Muscle of leg (tissue), 16 donors: Measurements from ENCODE around the gene HOXB4. TPM values are rescaled to one million over a fixed set of nuclear protein-coding genes. Genes with fewer than 3 reads are reported as not detected.

ENCODE experiments used
- DNase-seq: peaks from one replicate; pipeline ENCODE4 v3.0.0; 2013
- H3K27ac ChIP-seq: one replicate; pipeline ENCODE4 v1.5.1; 2013; ENCODE audit warnings: mild to moderate bottlenecking, low read length, control low read depth
- H3K27me3 ChIP-seq: one replicate; pipeline ENCODE4 v1.6.1; 2013; ENCODE audit warnings: low read length; ENCODE audit not compliant: control insufficient read depth, insufficient read depth
- H3K36me3 ChIP-seq: one replicate; pipeline ENCODE4 v1.6.1; 2013; ENCODE audit warnings: low read length; ENCODE audit not compliant: control insufficient read depth, insufficient read depth
- H3K4me1 ChIP-seq: one replicate; pipeline ENCODE4 v1.6.1; 2013; ENCODE audit warnings: low read length; ENCODE audit not compliant: control insufficient read depth, insufficient read depth
- H3K4me3 ChIP-seq: one replicate; pipeline ENCODE4 v1.5.1; 2013; ENCODE audit warnings: low read length, control low read depth
- H3K9me3 ChIP-seq: replicated peaks from 2 replicates; pipeline ENCODE4 v1.6.1; 2013; ENCODE audit warnings: low read depth, low read length; ENCODE audit not compliant: control insufficient read depth
- WGBS: methylation state at CpG from one replicate; pipeline ENCODE4 v1.1.5; 2013; ENCODE audit warnings: missing lambda C conversion rate; ENCODE audit not compliant: insufficient coverage; 5-methylcytosine and 5-hydroxymethylcytosine counted together
- long read RNA-seq, 11 donors: transcript quantifications; one replicate each; lab custom pipeline, GENCODE V29; 2026
- polyA plus RNA-seq, 8 donors: library from polyadenylated mRNA; unstranded; fragments of 120-200 nt; gene quantifications; one replicate each; pipeline versions ENCODE4 v1.2.1 to v1.2.3, GENCODE V29; 2013; ENCODE audit warnings: inconsistent platforms in 1 of 8, low replicate concordance in 1 of 8; ENCODE audit not compliant: insufficient read length in 8 of 8, insufficient read depth in 1 of 8
- total RNA-seq: library from RNA; stranded (reverse); fragments of 120-200 nt; gene quantifications from one replicate; pipeline ENCODE4 v1.2.4, GENCODE V29; 2013

HOXB4 gene
- total RNA-seq (1.3 TPM), polyA plus RNA-seq (1 to 10 TPM in 6 of 8 donors, under 1 TPM in 2; 0.53 to 1.7 (median 1.2) TPM)
- long read RNA-seq, donor 1, partial matches to known transcripts = 0 of 1 reads
- long read RNA-seq, donor 1, other reads (novel, unspliced or antisense) = 0 of 1 reads
- long read RNA-seq, donor 2 = 0 reads
- long read RNA-seq, donor 3, partial matches to known transcripts = 0 of 2 reads
- long read RNA-seq, donor 3, other reads (novel, unspliced or antisense) = 0 of 2 reads
- long read RNA-seq, donor 4, partial matches to known transcripts = 0 of 1 reads
- long read RNA-seq, donor 4, other reads (novel, unspliced or antisense) = 0 of 1 reads
- long read RNA-seq, donor 5 = 0 reads
- long read RNA-seq, donor 6, partial matches to known transcripts = 0 of 4 reads
- long read RNA-seq, donor 6, other reads (novel, unspliced or antisense) = 0 of 4 reads
- long read RNA-seq, donor 7, partial matches to known transcripts = 0 of 2 reads
- long read RNA-seq, donor 7, other reads (novel, unspliced or antisense) = 0 of 2 reads
- long read RNA-seq, donor 8 = 0 reads
- long read RNA-seq, donor 9, partial matches to known transcripts = 0 of 2 reads
- long read RNA-seq, donor 9, other reads (novel, unspliced or antisense) = 0 of 2 reads
- long read RNA-seq, donor 10, transcript HOXB4-201 (2 exons, 3,757 nt) = major isoform, 5 of 5 reads
- long read RNA-seq, donor 10, partial matches to known transcripts = 0 of 5 reads
- long read RNA-seq, donor 10, other reads (novel, unspliced or antisense) = 0 of 5 reads
- long read RNA-seq, donor 11, partial matches to known transcripts = 0 of 1 reads
- long read RNA-seq, donor 11, other reads (novel, unspliced or antisense) = 0 of 1 reads

- H3K9me3 ChIP-seq = no peaks in the 10 kb centered on the region
- H3K4me3 ChIP-seq = peak within 1 kb of the TSS; percentile 44
- H3K4me1 ChIP-seq = peaks cover 35% of the 10 kb centered on the region
- H3K36me3 ChIP-seq = no peaks in the 10 kb centered on the region
- H3K27ac ChIP-seq = peak within 1 kb of the TSS; percentile 86
- H3K27me3 ChIP-seq = peaks cover 96% of the 10 kb centered on the region
- 0% methylated on average over 25 of the region's 58 CpGs for WGBS
- DNase-seq = peak; percentile 74
Observed at GRCh38 chr17:48577946-48578615, at the start of gene HOXB4. TSS of gene HOXB4 (minus strand) at chr17:48578350. CDS start at chr17:48578319, 31 bp downstream.

GRCh38 chr17:48627118-48627597 lies 49.0 kb upstream of the HOXB4 start:
- peaks cover 21% of the 10 kb centered on the region for H3K4me1 ChIP-seq
- no peak overlapping the region for H3K27ac ChIP-seq
- H3K27me3 ChIP-seq = peaks cover 97% of the 10 kb centered on the region
- H3K4me3 ChIP-seq = no peak overlapping the region
- DNase-seq = no peak
- H3K36me3 ChIP-seq = no peaks in the 10 kb centered on the region
- WGBS = no CpG with 5 or more reads among the region's 5 CpGs
- no peaks in the 10 kb centered on the region for H3K9me3 ChIP-seq

DNA sequence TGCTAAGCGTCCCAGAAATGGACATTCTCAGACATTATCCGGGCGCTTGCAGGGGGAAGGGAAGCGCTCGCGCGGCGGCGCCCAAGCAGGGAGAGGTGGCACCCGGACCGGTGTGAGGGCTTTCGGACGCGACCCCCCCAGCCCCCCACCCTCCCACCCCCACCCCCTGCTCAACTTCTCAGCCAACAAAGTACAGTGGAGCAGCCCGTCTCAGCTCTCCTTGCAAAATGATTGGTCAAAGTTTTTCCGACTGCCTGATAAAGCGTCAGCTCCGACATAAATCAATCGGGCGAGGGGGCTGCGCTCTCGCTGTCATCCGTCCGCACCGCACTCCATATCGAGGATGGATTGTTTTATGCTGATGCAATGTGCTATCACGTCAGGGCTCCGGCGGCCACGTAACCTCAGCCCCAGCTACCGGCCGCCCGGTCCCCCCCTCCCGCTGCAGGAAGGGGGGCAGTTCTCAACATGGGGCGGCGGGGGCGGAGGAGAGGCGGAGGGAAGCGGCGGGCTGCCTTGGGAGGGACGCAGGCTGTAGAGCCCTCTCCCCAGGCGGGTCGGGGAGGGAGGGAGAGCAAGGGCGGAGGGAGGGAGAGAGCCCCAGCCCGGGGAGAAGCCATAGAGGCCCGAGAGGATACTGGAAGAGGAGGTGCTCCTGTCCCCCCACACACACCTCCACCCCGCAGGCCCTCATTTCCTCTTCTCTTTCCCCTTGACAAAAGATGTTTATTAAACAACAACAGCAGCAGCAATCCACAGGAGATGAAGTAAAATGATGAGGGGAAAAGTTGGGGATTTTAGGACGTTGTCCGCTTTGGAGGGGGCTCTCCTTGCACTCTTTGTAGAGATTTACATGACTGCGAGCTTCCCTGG lies 48.3 kb upstream of the HOXB4 start, which contains the start of gene HOXB9:
Gene HOXB9, minus strand, starts transcription at position 114 of the 873 bp plus-strand sequence. Its CDS starts 89 bp downstream, at position 25.
- under 1% methylated on average over 17 of the region's 50 CpGs for WGBS
- Histone ChIP-seq H3K36me3 (no peaks in the 10 kb centered on the region), H3K27ac (peak within 1 kb of the TSS; percentile 61), H3K9me3 (no peaks in the 10 kb centered on the region), H3K4me3 (peak within 1 kb of the TSS; percentile 23), H3K4me1 (peaks cover 21% of the 10 kb centered on the region), H3K27me3 (peaks cover 97% of the 10 kb centered on the region)
- no peak for DNase-seq

GRCh38 chr17:48625495-48626244 lies 47.5 kb upstream of the HOXB4 start:
- Histone ChIP-seq H3K27ac (peak overlapping the region; percentile 61), H3K4me3 (peak overlapping the region; percentile 23), H3K4me1 (peaks cover 21% of the 10 kb centered on the region), H3K27me3 (peaks cover 97% of the 10 kb centered on the region), H3K36me3 (no peaks in the 10 kb centered on the region), H3K9me3 (no peaks in the 10 kb centered on the region)
- WGBS = under 1% methylated on average over 69 of the region's 69 CpGs
- DNase-seq = no peak

GRCh38 chr17:48624544-48625494 lies 46.7 kb upstream of the HOXB4 start:
- Histone ChIP-seq H3K4me3 (peak overlapping the region; percentile 15), H3K27me3 (peaks cover 99% of the 10 kb centered on the region), H3K36me3 (no peaks in the 10 kb centered on the region), H3K27ac (peak overlapping the region; percentile 48), H3K9me3 (no peaks in the 10 kb centered on the region), H3K4me1 (peaks cover 21% of the 10 kb centered on the region)
- no peak for DNase-seq
- under 1% methylated on average over 49 of the region's 66 CpGs for WGBS

DNA sequence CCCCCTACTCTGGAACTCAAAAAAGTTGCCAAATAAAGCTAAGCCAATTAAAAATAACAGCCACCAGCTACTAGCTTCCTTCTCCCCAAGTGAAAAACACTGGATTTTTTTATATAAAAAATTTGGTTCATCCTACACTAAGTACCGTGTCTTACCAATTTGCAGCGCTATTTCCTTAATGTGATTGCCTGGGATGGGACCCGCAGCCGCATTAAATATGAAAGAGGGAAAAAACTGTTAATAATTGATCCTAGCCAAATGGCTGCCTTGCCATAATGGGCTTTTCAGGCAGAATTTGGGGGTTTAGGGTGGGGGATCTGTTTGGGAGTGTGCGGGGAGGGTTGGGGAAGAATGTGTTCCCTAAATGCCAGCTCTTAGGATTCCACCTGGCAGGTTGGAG lies 46.0 kb upstream of the HOXB4 start:
- DNase-seq = no peak
- 40% methylated on average over 2 of the region's 5 CpGs for WGBS
- no peak overlapping the region for H3K4me3 ChIP-seq
- H3K27me3 ChIP-seq = peaks cover 100% of the 10 kb centered on the region
- peaks cover 21% of the 10 kb centered on the region for H3K4me1 ChIP-seq
- H3K9me3 ChIP-seq = no peaks in the 10 kb centered on the region
- no peaks in the 10 kb centered on the region for H3K36me3 ChIP-seq
- H3K27ac ChIP-seq = no peak overlapping the region

GRCh38 chr17:48623583-48623982 lies 45.4 kb upstream of the HOXB4 start:
- 24% methylated on average over 3 of the region's 4 CpGs for WGBS

GRCh38 chr17:48622857-48623256 lies 44.7 kb upstream of the HOXB4 start:
- WGBS = no CpG with 5 or more reads among the region's 11 CpGs
- no peak overlapping the region for H3K27ac ChIP-seq
- no peaks in the 10 kb centered on the region for H3K36me3 ChIP-seq
- H3K9me3 ChIP-seq = no peaks in the 10 kb centered on the region
- no peak overlapping the region for H3K4me3 ChIP-seq
- peaks cover 100% of the 10 kb centered on the region for H3K27me3 ChIP-seq
- H3K4me1 ChIP-seq = peaks cover 23% of the 10 kb centered on the region
- no peak for DNase-seq

More at GRCh38 chr17:48623583-48623982, 45.4 kb upstream of the HOXB4 start:
- no peak for DNase-seq
- no peaks in the 10 kb centered on the region for H3K36me3 ChIP-seq
- no peaks in the 10 kb centered on the region for H3K9me3 ChIP-seq
- H3K27me3 ChIP-seq = peaks cover 100% of the 10 kb centered on the region
- no peak overlapping the region for H3K4me3 ChIP-seq
- H3K4me1 ChIP-seq = peaks cover 21% of the 10 kb centered on the region
- no peak overlapping the region for H3K27ac ChIP-seq
